Amygdala (tissue), 56 donors: ENCODE results near the gene ZER1.

Source experiments
- DNase-seq, 56 donors: peaks; one replicate each; lab custom pipeline; 2025; lab: John Stamatoyannopoulos, UW

Gene ZER1

GRCh38 chr9:128719919-128720605 is 51.7 kb downstream of the ZER1 start:
- DNase-seq: no peak

- DNase-seq: no peak
These were observed 53.3 kb downstream of the ZER1 start for GRCh38 chr9:128718475-128718874.

GRCh38 chr9:128718047-128718446 is 53.7 kb downstream of the ZER1 start:
- no peak for DNase-seq

- DNase-seq: no peak
These were observed 55.0 kb downstream of the ZER1 start for GRCh38 chr9:128716581-128717254.

GRCh38 chr9:128715436-128715750 is 56.3 kb downstream of the ZER1 start:
- DNase-seq: no peak

- no peak for DNase-seq
These were observed 56.9 kb downstream of the ZER1 start for GRCh38 chr9:128714586-128715435.

- DNase-seq: no peak
These were observed 57.7 kb downstream of the ZER1 start for GRCh38 chr9:128713941-128714573.

- no peak for DNase-seq
These were observed 58.3 kb downstream of the ZER1 start for GRCh38 chr9:128713411-128713780.

- no peak for DNase-seq
These were observed 59.0 kb downstream of the ZER1 start for GRCh38 chr9:128712451-128713410.

- no peak for DNase-seq
These were observed 64.3 kb downstream of the ZER1 start for GRCh38 chr9:128707446-128707845.

GRCh38 chr9:128706671-128707381 is 64.9 kb downstream of the ZER1 start:
- no peak for DNase-seq

GRCh38 chr9:128706045-128706444 is 65.7 kb downstream of the ZER1 start:
- no peak for DNase-seq

- no peak for DNase-seq
These were observed 66.4 kb downstream of the ZER1 start for GRCh38 chr9:128705051-128705965.

- DNase-seq: no peak
These were observed 67.4 kb downstream of the ZER1 start for GRCh38 chr9:128704356-128704670.

- no peak for DNase-seq
These were observed 67.9 kb downstream of the ZER1 start for GRCh38 chr9:128703616-128704355.

GRCh38 chr9:128702949-128703615 is 68.6 kb downstream of the ZER1 start:
- no peak for DNase-seq

- DNase-seq: peak in 38 of 56 donors; percentile 11 to 82 (median 57)
These were observed 69.2 kb downstream of the ZER1 start, which contains the start of gene PKN3 for GRCh38 chr9:128702445-128702948. Gene PKN3 (plus strand): TSS chr9:128702503. CDS start chr9:128702916, 413 bp downstream.
